ENCODE data around the gene GPBP1.
"Not testable (repeated sequence)": the region's sequence is repeated elsewhere in the genome, so short reads cannot be mapped to it uniquely, and the experiment has no call there.

GPBP1 gene

DNA sequence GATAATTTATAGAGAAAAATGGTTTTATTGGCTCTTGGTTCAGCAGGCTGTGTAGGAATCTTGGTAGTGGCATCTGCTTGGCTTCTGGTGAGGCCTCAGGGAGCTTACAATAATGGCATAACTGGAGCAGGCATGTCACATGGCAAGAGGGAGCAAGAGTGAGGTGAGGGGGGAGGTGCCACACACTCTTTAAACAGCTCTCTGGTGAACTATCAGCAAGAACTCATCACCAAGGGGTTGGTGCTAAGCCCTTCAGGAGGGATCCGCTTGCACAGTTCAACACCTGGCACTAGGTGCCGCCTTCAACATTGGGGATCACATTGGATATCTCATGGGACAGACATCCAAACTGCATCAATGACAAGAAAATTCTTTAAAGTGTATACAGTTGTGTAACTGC lies 10.5 kb downstream of the GPBP1 start:
- no peak overlapping the region for H3K27ac ChIP-seq (ENCODE audit: poor library complexity, severe bottlenecking)
- TF ChIP-seq, protein P1, sequence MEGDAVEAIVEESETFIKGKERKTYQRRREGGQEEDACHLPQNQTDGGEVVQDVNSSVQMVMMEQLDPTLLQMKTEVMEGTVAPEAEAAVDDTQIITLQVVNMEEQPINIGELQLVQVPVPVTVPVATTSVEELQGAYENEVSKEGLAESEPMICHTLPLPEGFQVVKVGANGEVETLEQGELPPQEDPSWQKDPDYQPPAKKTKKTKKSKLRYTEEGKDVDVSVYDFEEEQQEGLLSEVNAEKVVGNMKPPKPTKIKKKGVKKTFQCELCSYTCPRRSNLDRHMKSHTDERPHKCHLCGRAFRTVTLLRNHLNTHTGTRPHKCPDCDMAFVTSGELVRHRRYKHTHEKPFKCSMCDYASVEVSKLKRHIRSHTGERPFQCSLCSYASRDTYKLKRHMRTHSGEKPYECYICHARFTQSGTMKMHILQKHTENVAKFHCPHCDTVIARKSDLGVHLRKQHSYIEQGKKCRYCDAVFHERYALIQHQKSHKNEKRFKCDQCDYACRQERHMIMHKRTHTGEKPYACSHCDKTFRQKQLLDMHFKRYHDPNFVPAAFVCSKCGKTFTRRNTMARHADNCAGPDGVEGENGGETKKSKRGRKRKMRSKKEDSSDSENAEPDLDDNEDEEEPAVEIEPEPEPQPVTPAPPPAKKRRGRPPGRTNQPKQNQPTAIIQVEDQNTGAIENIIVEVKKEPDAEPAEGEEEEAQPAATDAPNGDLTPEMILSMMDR (IDR thresholded peaks at IDR 0.05; ENCODE audit: poor library complexity, severe bottlenecking), result peak; percentile 47
- H3K4me3 ChIP-seq (ENCODE audit: severe bottlenecking), result no peak overlapping the region
- no peak for DNase-seq (ENCODE audit: low spot score)
- peak; percentile 62; the same call in 2 of the 3 replicates for ATAC-seq (ENCODE audit: low read depth)
- peaks cover under 1% of the 10 kb centered on the region for H3K4me1 ChIP-seq (ENCODE audit: insufficient read depth, poor library complexity, severe bottlenecking)
- no peaks in the 10 kb centered on the region for H3K27me3 ChIP-seq (ENCODE audit: insufficient read depth, poor library complexity, severe bottlenecking)
- no peaks in the 10 kb centered on the region for H3K9me3 ChIP-seq (ENCODE audit: severe bottlenecking)
- peaks cover 39% of the 10 kb centered on the region for H3K36me3 ChIP-seq (ENCODE audit: low read depth)

DNA sequence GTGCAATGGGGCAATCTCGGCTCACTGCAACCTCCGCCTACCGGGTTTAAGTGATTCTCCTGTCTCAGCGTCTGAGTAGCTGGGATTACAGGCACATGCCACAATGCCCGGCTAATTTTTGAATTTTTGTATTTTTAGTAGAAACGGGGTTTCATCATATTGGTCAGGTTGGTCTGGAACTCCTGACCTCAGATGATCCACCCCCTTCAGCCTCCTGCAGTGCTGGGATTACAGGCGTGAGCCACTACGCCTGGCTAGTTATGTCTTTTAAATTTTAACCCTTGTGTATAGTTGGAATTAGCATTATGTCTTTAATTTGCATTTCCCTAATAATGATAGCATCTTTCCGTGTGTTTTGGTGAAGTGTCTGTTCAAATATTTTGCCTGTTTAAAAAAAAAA lies 11.5 kb downstream of the GPBP1 start:
- H3K4me3 ChIP-seq (ENCODE audit: severe bottlenecking), result no peak overlapping the region
- no peaks in the 10 kb centered on the region for H3K4me1 ChIP-seq (ENCODE audit: insufficient read depth, poor library complexity, severe bottlenecking)
- peaks cover 38% of the 10 kb centered on the region for H3K36me3 ChIP-seq (ENCODE audit: low read depth)
- DNase-seq (ENCODE audit: low spot score) (no peak), ATAC-seq (ENCODE audit: low read depth) (no peak)
- H3K27ac ChIP-seq (ENCODE audit: poor library complexity, severe bottlenecking), result no peak overlapping the region
- H3K27me3 ChIP-seq (ENCODE audit: insufficient read depth, poor library complexity, severe bottlenecking), result no peaks in the 10 kb centered on the region
- TF ChIP-seq, protein P1 (IDR thresholded peaks at IDR 0.05; ENCODE audit: poor library complexity, severe bottlenecking), result no peak
- H3K9me3 ChIP-seq (ENCODE audit: severe bottlenecking), result no peaks in the 10 kb centered on the region

DNA sequence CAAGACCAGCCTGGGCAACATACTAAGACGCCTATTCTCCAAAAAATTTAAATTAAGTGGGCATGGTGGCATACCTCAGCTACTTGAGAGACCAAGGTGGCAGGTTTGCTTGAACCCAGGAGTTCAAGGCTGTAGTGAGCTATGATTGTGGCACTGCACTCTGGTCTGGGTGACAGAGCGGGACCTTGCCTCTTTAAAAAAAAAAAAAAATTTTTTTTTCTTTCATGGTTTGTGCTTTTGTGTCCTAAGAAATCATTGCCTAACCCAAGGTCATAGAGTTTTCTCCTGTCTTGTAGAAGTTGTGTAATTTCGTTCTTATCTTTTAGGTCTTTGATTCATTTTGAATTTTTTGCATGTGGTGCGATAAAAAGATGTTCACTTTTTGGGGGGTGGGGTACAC lies 12.3 kb downstream of the GPBP1 start:
- no peaks in the 10 kb centered on the region for H3K27me3 ChIP-seq (ENCODE audit: insufficient read depth, poor library complexity, severe bottlenecking)
- DNase-seq (ENCODE audit: low spot score), result no peak
- H3K4me1 ChIP-seq (ENCODE audit: insufficient read depth, poor library complexity, severe bottlenecking), result no peaks in the 10 kb centered on the region
- H3K27ac ChIP-seq (ENCODE audit: poor library complexity, severe bottlenecking), result no peak overlapping the region
- H3K9me3 ChIP-seq (ENCODE audit: severe bottlenecking), result no peaks in the 10 kb centered on the region
- TF ChIP-seq, protein P1 (IDR thresholded peaks at IDR 0.05; ENCODE audit: poor library complexity, severe bottlenecking), result no peak
- H3K36me3 ChIP-seq (ENCODE audit: low read depth), result peaks cover 32% of the 10 kb centered on the region
- no peak overlapping the region for H3K4me3 ChIP-seq (ENCODE audit: severe bottlenecking)
- no peak for ATAC-seq (ENCODE audit: low read depth)

DNA sequence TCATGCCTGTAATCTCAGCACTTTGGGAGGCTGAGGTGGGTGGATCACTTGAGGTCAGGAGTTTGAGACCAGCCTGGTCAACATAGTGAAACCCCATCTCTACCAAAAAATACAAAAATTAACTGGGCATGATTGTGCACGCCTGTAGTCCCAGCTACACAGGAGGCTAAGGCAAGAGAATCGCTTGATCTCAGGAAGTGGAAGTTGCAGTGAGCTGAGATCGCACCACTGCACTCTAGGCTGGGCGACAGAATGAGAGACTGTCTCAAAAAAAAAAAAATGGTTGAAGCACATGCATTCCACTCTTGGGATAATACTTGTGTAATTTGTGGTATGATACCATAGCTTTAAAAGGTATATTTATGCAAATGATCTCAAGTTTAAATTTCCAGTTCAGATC lies 14.1 kb downstream of the GPBP1 start:
- not testable (repeated sequence) for H3K4me3 ChIP-seq (ENCODE audit: severe bottlenecking); H3K9me3 ChIP-seq (ENCODE audit: severe bottlenecking); H3K27ac ChIP-seq (ENCODE audit: poor library complexity, severe bottlenecking); DNase-seq (ENCODE audit: low spot score); H3K4me1 ChIP-seq (ENCODE audit: insufficient read depth, poor library complexity, severe bottlenecking); ATAC-seq (ENCODE audit: low read depth); H3K27me3 ChIP-seq (ENCODE audit: insufficient read depth, poor library complexity, severe bottlenecking)
- H3K36me3 ChIP-seq (ENCODE audit: low read depth), result peaks cover 33% of the 10 kb centered on the region

DNA sequence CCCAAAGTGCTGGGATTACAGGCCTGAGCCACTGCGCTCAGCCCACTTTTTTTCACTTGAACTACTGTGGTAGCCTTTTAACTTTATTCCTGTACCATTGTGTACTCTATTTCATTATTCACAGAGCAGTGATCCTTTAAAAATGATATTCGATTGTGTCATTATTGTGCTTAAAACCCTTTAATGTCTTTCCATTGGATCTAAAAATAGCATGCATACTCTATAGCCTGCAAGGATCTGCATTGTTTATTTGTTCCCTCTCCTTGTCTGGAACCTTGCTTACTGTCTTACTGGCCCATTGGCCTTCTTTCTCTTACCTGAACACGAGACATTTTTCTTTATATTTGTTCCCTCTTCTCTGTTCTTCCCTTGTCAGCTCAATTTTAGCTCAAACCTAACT lies 15.7 kb downstream of the GPBP1 start:
- H3K4me3 ChIP-seq (ENCODE audit: severe bottlenecking), result no peak overlapping the region
- DNase-seq (ENCODE audit: low spot score) (no peak), ATAC-seq (ENCODE audit: low read depth) (no peak)
- no peaks in the 10 kb centered on the region for H3K9me3 ChIP-seq (ENCODE audit: severe bottlenecking)
- no peak overlapping the region for H3K27ac ChIP-seq (ENCODE audit: poor library complexity, severe bottlenecking)
- H3K27me3 ChIP-seq (ENCODE audit: insufficient read depth, poor library complexity, severe bottlenecking), result no peaks in the 10 kb centered on the region
- TF ChIP-seq, protein P1 (IDR thresholded peaks at IDR 0.05; ENCODE audit: poor library complexity, severe bottlenecking), result no peak
- no peaks in the 10 kb centered on the region for H3K4me1 ChIP-seq (ENCODE audit: insufficient read depth, poor library complexity, severe bottlenecking)
- peaks cover 30% of the 10 kb centered on the region for H3K36me3 ChIP-seq (ENCODE audit: low read depth)

All from RWPE2 (cell line).